ENCODE data around the gene SLCO4A1. TPM values are rescaled to one million over a fixed set of nuclear protein-coding genes. Genes with fewer than 3 reads are reported as not detected.

Gene SLCO4A1
- total and polyA plus RNA-seq, 5 donors, result 4.1 to 15.5 (median 5.9) TPM

GRCh38 chr20:62631336-62632308 lies 10.7 kb upstream of the SLCO4A1 start:
- ATAC-seq (no peak), DNase-seq (peak; percentile 5 to 54 (median 46))
- H3K9me3 ChIP-seq (ENCODE audit: control insufficient read depth, low read length), result no peaks in the 10 kb centered on the region
- H3K4me3 ChIP-seq (ENCODE audit: low read length), result no peak overlapping the region
- no peaks in the 10 kb centered on the region for H3K27me3 ChIP-seq (ENCODE audit: control insufficient read depth, insufficient read depth)
- WGBS, result 92% methylated on average over 24 of the region's 24 CpGs
- H3K27ac ChIP-seq (ENCODE audit: low read length), result no peak overlapping the region
- intact Hi-C loops (cut with DNase I), result no loop called here
- H3K4me1 ChIP-seq (ENCODE audit: control insufficient read depth, insufficient read depth, low read length), result no peaks in the 10 kb centered on the region

DNA sequence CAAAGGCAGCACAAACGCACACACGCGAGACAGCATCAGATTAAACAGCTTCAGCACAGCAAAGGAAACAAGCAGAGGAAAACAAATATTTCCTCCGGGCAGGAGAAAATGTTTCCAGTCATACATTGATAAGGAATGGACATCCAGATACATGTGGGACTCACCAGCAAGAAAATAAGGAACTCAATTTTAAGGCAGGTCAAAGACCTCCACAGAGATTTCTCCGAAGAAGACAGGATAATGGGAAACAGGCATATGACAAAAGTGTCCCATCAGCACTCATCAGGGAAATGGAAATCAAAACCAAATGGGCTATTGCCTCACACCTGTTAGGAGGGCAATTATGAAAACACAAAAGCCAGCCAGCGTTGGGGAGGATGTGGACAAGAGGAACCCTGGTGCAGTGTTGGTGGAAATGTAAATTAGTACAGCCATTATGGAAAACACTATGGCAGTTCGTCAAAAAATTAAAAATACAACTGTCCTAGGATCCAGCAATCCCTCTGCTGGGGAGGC lies 9.7 kb upstream of the SLCO4A1 start:
- WGBS, result 58% methylated on average over 7 of the region's 7 CpGs
- no peaks in the 10 kb centered on the region for H3K4me1 ChIP-seq (ENCODE audit: control insufficient read depth, insufficient read depth, low read length)
- no peaks in the 10 kb centered on the region for H3K27me3 ChIP-seq (ENCODE audit: control insufficient read depth, insufficient read depth)
- H3K4me3 ChIP-seq (ENCODE audit: low read length), result no peak overlapping the region
- peak in 2 of 3 donors; percentile 1 to 21 for DNase-seq
- no peak for ATAC-seq
- intact Hi-C loops (cut with DNase I), result no loop called here
- no peaks in the 10 kb centered on the region for H3K9me3 ChIP-seq (ENCODE audit: control insufficient read depth, low read length)
- peak overlapping the region; percentile 14 for H3K27ac ChIP-seq (ENCODE audit: low read length)

- Histone ChIP-seq H3K4me1 (ENCODE audit: control insufficient read depth, insufficient read depth, low read length) (no peaks in the 10 kb centered on the region), H3K4me3 (ENCODE audit: low read length) (no peak overlapping the region), H3K9me3 (ENCODE audit: control insufficient read depth, low read length) (no peaks in the 10 kb centered on the region), H3K27ac (ENCODE audit: low read length) (no peak overlapping the region), H3K27me3 (ENCODE audit: control insufficient read depth, insufficient read depth) (no peaks in the 10 kb centered on the region)
- DNase-seq (peak in 2 of 3 donors; percentile 34 to 39), ATAC-seq (no peak)
- 54% methylated on average over 27 of the region's 27 CpGs for WGBS
- intact Hi-C loops (cut with DNase I), result no loop called here
These were observed 8.5 kb upstream of the SLCO4A1 start for GRCh38 chr20:62633598-62634329.

- Histone ChIP-seq H3K27ac (ENCODE audit: low read length) (no peak overlapping the region), H3K27me3 (ENCODE audit: control insufficient read depth, insufficient read depth) (no peaks in the 10 kb centered on the region), H3K4me3 (ENCODE audit: low read length) (no peak overlapping the region), H3K9me3 (ENCODE audit: control insufficient read depth, low read length) (no peaks in the 10 kb centered on the region), H3K4me1 (ENCODE audit: control insufficient read depth, insufficient read depth, low read length) (no peaks in the 10 kb centered on the region)
- 91% methylated on average over 17 of the region's 17 CpGs for WGBS
- intact Hi-C loops (cut with DNase I), result no loop called here
- no peak for ATAC-seq
- peak in 2 of 3 donors; percentile 40 to 45 for DNase-seq
These were observed 7.9 kb upstream of the SLCO4A1 start for GRCh38 chr20:62634330-62634967.

GRCh38 chr20:62635232-62635631 lies 7.1 kb upstream of the SLCO4A1 start:
- peak in 2 of 3 donors; percentile 27 to 36 for DNase-seq
- Histone ChIP-seq H3K27ac (ENCODE audit: low read length) (no peak overlapping the region), H3K4me1 (ENCODE audit: control insufficient read depth, insufficient read depth, low read length) (no peaks in the 10 kb centered on the region), H3K9me3 (ENCODE audit: control insufficient read depth, low read length) (no peaks in the 10 kb centered on the region), H3K27me3 (ENCODE audit: control insufficient read depth, insufficient read depth) (no peaks in the 10 kb centered on the region), H3K4me3 (ENCODE audit: low read length) (no peak overlapping the region)
- ATAC-seq, result no peak
- intact Hi-C loops (cut with DNase I), result no loop called here
- WGBS, result 91% methylated on average over 15 of the region's 15 CpGs

GRCh38 chr20:62635852-62636251 lies 6.5 kb upstream of the SLCO4A1 start:
- no peaks in the 10 kb centered on the region for H3K27me3 ChIP-seq (ENCODE audit: control insufficient read depth, insufficient read depth)
- peak in 2 of 3 donors; percentile 32 to 43 for DNase-seq
- ATAC-seq, result peak in 1 of 2 donors; percentile 32
- WGBS, result 79% methylated on average over 16 of the region's 16 CpGs
- H3K4me3 ChIP-seq (ENCODE audit: low read length), result no peak overlapping the region
- intact Hi-C loops (cut with DNase I), result no loop called here
- no peak overlapping the region for H3K27ac ChIP-seq (ENCODE audit: low read length)
- H3K4me1 ChIP-seq (ENCODE audit: control insufficient read depth, insufficient read depth, low read length), result no peaks in the 10 kb centered on the region
- H3K9me3 ChIP-seq (ENCODE audit: control insufficient read depth, low read length), result no peaks in the 10 kb centered on the region

DNA sequence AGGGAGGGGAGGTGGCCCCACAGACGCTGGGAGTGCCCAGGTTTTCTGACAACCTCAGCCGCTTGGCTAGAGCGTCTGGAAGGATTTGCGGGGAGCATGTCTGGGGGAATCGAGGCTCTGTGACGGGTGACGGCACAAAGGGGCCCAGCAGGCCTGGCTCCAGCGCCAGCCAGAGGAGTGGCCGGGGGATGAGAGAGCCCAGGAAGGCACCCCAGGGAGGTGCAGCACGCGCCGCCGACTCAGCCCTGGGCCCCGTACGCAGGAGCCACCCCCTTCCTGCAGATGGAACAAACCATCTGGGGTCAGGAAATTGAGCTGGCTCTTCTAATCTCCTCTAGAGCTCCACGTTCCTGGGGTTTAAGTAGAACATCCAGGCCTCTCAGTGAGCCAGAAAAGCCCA lies 5.9 kb upstream of the SLCO4A1 start:
- H3K4me3 ChIP-seq (ENCODE audit: low read length), result no peak overlapping the region
- no peaks in the 10 kb centered on the region for H3K4me1 ChIP-seq (ENCODE audit: control insufficient read depth, insufficient read depth, low read length)
- intact Hi-C loops (cut with DNase I), result no loop called here
- no peaks in the 10 kb centered on the region for H3K27me3 ChIP-seq (ENCODE audit: control insufficient read depth, insufficient read depth)
- peak in 2 of 3 donors; percentile 61 to 62 for DNase-seq
- WGBS, result 39% methylated on average over 16 of the region's 16 CpGs
- H3K27ac ChIP-seq (ENCODE audit: low read length), result no peak overlapping the region
- no peaks in the 10 kb centered on the region for H3K9me3 ChIP-seq (ENCODE audit: control insufficient read depth, low read length)
- ATAC-seq, result peak; percentile 37 to 68

GRCh38 chr20:62637110-62637509 lies 5.2 kb upstream of the SLCO4A1 start:
- intact Hi-C loops (cut with DNase I), result no loop called here
- no peak overlapping the region for H3K4me3 ChIP-seq (ENCODE audit: low read length)
- ATAC-seq (no peak), DNase-seq (peak in 1 of 3 donors; percentile 13)
- H3K27me3 ChIP-seq (ENCODE audit: control insufficient read depth, insufficient read depth), result no peaks in the 10 kb centered on the region
- no peaks in the 10 kb centered on the region for H3K9me3 ChIP-seq (ENCODE audit: control insufficient read depth, low read length)
- WGBS, result 76% methylated on average over 5 of the region's 5 CpGs
- H3K27ac ChIP-seq (ENCODE audit: low read length), result no peak overlapping the region
- H3K4me1 ChIP-seq (ENCODE audit: control insufficient read depth, insufficient read depth, low read length), result no peaks in the 10 kb centered on the region

DNA sequence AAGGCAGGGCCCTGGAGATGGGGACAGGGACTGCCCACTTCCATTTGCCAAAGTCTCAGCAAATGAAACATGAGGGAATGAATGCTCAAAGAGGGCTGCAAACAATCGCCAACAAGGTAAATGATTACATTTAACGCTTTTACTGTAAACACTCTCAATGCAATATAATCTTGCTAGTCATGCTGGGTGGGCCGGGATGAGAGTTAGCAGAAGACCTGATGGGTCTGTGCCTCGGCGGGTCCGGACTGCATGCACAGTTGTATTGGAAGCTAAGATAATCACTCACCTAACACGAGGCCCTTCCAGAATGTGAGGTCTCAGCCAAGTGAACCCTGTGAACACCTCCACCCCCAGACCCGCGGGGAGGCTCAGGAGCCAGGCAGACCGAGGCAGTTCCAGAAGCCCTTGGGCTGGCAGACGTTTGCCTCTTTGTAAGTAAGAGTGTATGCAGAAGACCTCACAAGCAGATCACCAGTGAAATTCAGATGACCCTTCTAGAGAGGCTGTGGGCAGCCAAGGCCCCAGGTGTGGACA lies 4.7 kb upstream of the SLCO4A1 start:
- ATAC-seq (no peak), DNase-seq (peak in 1 of 3 donors; percentile 10)
- Histone ChIP-seq H3K9me3 (ENCODE audit: control insufficient read depth, low read length) (no peaks in the 10 kb centered on the region), H3K4me3 (ENCODE audit: low read length) (no peak overlapping the region), H3K27me3 (ENCODE audit: control insufficient read depth, insufficient read depth) (no peaks in the 10 kb centered on the region), H3K27ac (ENCODE audit: low read length) (no peak overlapping the region), H3K4me1 (ENCODE audit: control insufficient read depth, insufficient read depth, low read length) (no peaks in the 10 kb centered on the region)
- 90% methylated on average over 11 of the region's 11 CpGs for WGBS
- intact Hi-C loops (cut with DNase I), result no loop called here

DNA sequence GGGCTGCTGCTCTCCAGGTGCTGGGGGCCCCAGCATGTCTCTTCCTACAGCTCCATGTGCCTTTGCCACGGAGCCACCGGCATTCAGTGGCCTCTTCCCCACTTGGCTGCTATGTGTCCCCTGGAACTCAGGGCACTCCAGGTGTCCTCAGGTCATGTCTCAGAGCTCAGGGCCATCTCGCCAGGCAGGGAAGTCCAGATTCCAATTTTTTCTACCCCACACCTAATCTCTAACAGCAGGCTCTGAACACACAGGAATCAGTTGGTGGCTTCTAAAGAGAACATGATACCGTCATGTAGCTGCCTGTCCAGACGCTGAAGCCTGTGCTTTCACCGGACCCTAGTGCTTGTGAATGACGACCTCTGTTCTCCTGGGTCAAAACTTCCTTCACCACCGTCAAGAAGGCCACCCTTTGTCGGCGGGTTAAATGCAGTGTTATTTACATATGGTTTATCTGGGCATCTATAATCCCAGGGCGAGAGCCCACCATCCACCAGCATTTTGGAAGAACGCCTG lies 4.2 kb upstream of the SLCO4A1 start:
- ATAC-seq (no peak), DNase-seq (peak in 1 of 3 donors; percentile 16)
- intact Hi-C loops (cut with DNase I), result no loop called here
- no peaks in the 10 kb centered on the region for H3K27me3 ChIP-seq (ENCODE audit: control insufficient read depth, insufficient read depth)
- H3K4me3 ChIP-seq (ENCODE audit: low read length), result no peak overlapping the region
- no peak overlapping the region for H3K27ac ChIP-seq (ENCODE audit: low read length)
- no peaks in the 10 kb centered on the region for H3K4me1 ChIP-seq (ENCODE audit: control insufficient read depth, insufficient read depth, low read length)
- H3K9me3 ChIP-seq (ENCODE audit: control insufficient read depth, low read length), result no peaks in the 10 kb centered on the region
- WGBS, result 82% methylated on average over 12 of the region's 12 CpGs
